ENCODE data around the gene KCNJ6. TPM values are rescaled to one million over a fixed set of nuclear protein-coding genes. Genes with fewer than 3 reads are reported as not detected.

KCNJ6 gene
- total RNA-seq, 2 donors from 2014 or later, result not detected

DNA sequence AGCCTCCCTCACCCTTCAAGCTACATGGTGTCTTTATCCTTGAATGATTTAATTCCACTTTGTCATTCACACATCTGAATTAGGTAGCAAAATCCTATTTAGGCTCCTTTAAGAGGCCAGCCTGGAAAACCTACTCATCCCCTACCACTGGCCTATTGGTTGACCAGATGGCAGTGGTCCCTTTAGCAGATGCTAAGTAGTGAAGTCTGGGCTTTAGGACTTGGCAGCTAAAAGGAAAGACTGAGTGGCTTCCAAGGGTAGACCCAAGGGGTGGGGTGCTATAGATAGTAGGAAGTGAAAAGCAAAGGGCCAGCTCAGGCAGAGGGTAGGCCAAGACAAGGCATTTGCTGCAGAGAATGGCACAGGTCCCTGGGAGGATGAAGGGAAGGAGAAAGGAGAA, 46.6 kb downstream of the KCNJ6 start:
- no peak overlapping the region for H3K27ac Mint-ChIP-seq
- DNase-seq (no peak), ATAC-seq (no peak)
- no peaks in the 10 kb centered on the region for H3K4me1 Mint-ChIP-seq
- peaks cover 33% of the 10 kb centered on the region for H3K27me3 Mint-ChIP-seq
- no peak overlapping the region for H3K4me3 Mint-ChIP-seq
- H3K9me3 ChIP-seq (ENCODE audit: control insufficient read depth, low read length, poor library complexity, severe bottlenecking), result no peaks in the 10 kb centered on the region
- H3K36me3 Mint-ChIP-seq (ENCODE audit: low read depth), result no peaks in the 10 kb centered on the region

DNA sequence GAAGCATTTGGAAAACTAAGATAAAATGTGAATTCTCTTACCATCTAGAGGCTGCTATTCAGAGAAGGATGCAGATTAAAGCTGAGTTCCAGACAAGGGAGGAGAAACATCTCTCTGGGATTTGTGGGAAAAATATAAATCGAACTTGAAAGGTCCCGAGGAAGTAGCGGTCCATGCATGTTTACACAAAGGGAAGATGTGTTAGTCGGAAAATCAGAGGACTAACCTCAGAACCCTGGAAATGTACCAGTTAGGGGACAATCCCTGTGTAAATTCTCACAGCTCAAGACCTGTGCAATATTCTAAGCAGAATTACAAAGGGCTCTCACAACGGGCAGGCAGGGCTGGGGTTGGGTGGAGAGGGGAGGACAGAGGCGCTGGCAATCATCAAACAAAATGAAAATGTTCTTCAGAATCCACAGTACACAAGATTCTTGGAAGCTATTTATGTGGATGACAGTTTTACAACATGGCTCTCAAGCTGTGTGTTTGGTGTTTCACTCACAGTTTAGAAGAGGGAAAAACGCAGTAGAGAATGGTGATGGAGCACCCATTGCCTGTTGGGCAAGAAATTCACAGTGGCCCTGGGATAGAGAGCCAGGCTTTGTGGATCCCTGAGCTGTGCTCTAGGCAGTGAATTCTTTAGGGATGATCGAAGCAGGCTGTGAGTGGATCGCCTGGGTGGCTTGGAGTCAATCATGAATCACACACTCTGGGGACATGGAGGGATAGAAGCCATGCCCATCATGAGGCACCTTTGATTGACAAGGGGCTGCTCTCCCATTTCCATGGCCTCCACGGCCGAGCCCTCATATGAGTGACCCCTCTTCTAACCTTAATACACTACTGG, 47.6 kb downstream of the KCNJ6 start:
- H3K36me3 Mint-ChIP-seq (ENCODE audit: low read depth), result no peaks in the 10 kb centered on the region
- peaks cover 33% of the 10 kb centered on the region for H3K27me3 Mint-ChIP-seq
- no peaks in the 10 kb centered on the region for H3K4me1 Mint-ChIP-seq
- DNase-seq (no peak), ATAC-seq (no peak)
- no peak overlapping the region for H3K4me3 Mint-ChIP-seq
- H3K27ac Mint-ChIP-seq, result no peak overlapping the region
- H3K9me3 ChIP-seq (ENCODE audit: control insufficient read depth, low read length, poor library complexity, severe bottlenecking), result no peaks in the 10 kb centered on the region

DNA sequence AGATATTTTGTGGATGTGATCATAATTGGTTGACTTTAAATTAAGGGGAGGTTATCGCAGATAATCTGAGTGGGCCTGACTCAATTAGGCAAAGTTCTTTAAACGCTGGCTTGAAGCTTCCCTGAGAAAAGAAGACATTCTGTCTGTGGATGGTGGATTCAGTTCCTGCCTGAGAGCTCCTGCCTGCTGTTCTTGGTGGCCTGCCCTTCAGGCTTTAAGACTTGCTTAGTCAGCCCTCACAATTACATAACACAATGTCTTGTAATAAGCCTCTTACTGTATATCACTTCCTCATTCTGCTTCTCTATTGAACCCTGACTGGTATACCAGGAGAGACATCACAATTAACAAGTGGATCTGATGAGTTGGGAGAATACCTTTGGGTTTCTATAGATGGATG, 50.2 kb downstream of the KCNJ6 start:
- no peak for ATAC-seq
- no peak for DNase-seq
- H3K36me3 Mint-ChIP-seq (ENCODE audit: low read depth), result no peaks in the 10 kb centered on the region
- no peak overlapping the region for H3K4me3 Mint-ChIP-seq
- no peaks in the 10 kb centered on the region for H3K9me3 ChIP-seq (ENCODE audit: control insufficient read depth, low read length, poor library complexity, severe bottlenecking)
- peaks cover 33% of the 10 kb centered on the region for H3K27me3 Mint-ChIP-seq
- H3K4me1 Mint-ChIP-seq, result no peaks in the 10 kb centered on the region
- H3K27ac Mint-ChIP-seq, result no peak overlapping the region

DNA sequence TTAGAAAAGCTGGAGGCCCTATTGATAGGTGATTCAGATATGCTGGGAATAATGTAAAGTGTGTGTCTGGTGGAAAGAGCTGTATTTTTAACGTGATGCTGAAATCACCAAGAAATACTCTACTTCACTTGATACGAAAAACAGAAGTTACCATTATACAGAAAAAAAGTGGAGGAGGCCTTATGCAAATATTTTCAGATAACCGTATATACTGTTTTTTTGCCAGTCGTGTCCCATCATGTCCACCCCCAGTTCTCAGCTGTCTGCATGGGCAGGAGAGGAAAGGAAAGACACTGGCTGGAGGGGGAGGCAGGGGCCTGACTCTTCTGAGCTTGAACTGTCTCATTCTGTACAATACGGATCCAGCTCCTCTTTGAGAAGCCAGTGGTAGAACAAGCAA, 51.1 kb downstream of the KCNJ6 start:
- ATAC-seq (no peak), DNase-seq (no peak)
- no peak overlapping the region for H3K4me3 Mint-ChIP-seq
- H3K4me1 Mint-ChIP-seq, result no peaks in the 10 kb centered on the region
- no peaks in the 10 kb centered on the region for H3K36me3 Mint-ChIP-seq (ENCODE audit: low read depth)
- peaks cover 33% of the 10 kb centered on the region for H3K27me3 Mint-ChIP-seq
- no peak overlapping the region for H3K27ac Mint-ChIP-seq
- no peaks in the 10 kb centered on the region for H3K9me3 ChIP-seq (ENCODE audit: control insufficient read depth, low read length, poor library complexity, severe bottlenecking)

DNA sequence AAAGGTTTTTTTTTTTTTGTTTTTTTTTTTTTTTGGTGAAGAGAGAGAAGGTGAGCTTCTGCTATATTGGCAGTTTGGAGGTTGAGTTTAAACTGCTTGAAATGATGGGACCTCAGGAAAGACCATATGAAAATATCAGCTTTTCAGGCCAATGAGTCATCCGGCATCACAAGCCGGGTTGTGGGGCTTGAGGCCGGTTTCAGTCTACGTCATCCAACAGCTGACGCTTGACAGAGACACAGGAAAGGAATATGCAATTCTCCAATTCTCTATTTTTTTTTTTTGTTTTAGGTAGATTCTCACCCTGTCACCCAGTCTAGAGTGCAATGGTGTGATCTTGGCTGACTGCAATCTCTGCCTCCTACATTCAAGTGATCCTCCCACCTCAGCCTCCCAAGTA, 52.4 kb downstream of the KCNJ6 start:
- Mint-ChIP-seq H3K27me3 (peaks cover 33% of the 10 kb centered on the region), H3K4me3 (no peak overlapping the region), H3K36me3 (ENCODE audit: low read depth) (no peaks in the 10 kb centered on the region), H3K4me1 (no peaks in the 10 kb centered on the region), H3K27ac (no peak overlapping the region)
- ATAC-seq (no peak), DNase-seq (no peak)
- H3K9me3 ChIP-seq (ENCODE audit: control insufficient read depth, low read length, poor library complexity, severe bottlenecking), result no peaks in the 10 kb centered on the region

DNA sequence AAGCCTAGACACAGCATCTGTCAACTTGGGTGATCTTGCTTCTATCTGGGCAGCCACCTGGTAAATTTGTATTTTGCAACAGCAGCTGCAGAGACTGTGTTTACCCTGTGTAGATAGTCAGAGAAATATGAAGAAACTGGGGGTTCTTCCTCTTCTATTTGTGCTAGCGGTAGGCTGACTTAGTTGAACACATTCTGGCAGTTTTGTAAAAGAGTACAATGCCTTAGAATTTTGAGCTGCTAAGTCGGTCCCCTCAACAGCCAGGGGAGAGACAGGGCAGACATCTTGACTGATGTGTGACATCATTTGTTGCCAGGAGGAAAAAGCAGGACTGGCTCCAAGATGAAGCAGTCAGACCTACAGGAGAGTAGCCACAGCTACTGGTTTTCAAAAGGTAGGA, 53.7 kb downstream of the KCNJ6 start:
- no peak overlapping the region for H3K4me3 Mint-ChIP-seq
- no peaks in the 10 kb centered on the region for H3K4me1 Mint-ChIP-seq
- H3K9me3 ChIP-seq (ENCODE audit: control insufficient read depth, low read length, poor library complexity, severe bottlenecking), result no peaks in the 10 kb centered on the region
- peaks cover 22% of the 10 kb centered on the region for H3K27me3 Mint-ChIP-seq
- no peaks in the 10 kb centered on the region for H3K36me3 Mint-ChIP-seq (ENCODE audit: low read depth)
- no peak overlapping the region for H3K27ac Mint-ChIP-seq
- no peak for DNase-seq
- no peak for ATAC-seq

DNA sequence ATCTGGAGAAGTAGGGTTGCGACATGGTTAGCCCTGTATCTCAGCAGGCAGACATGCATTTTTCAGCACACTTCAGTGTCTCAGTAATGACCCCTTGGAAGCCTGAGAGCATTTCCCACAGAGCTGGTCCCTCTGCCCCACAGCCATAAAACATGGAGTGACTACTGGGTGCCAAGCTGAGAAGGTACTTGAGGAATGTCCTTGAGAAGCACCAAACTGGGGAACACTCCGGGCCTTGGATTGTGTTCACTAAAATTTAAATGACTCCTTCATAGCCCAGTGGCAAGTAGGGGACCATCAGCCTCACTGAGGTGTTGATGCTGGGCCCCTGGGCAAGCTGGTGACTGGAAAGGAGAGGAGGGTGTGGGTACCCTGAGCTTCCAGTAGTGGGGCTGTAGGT, 54.7 kb downstream of the KCNJ6 start:
- Mint-ChIP-seq H3K4me1 (no peaks in the 10 kb centered on the region), H3K4me3 (no peak overlapping the region), H3K27me3 (peaks cover 18% of the 10 kb centered on the region), H3K36me3 (ENCODE audit: low read depth) (no peaks in the 10 kb centered on the region), H3K27ac (no peak overlapping the region)
- no peaks in the 10 kb centered on the region for H3K9me3 ChIP-seq (ENCODE audit: control insufficient read depth, low read length, poor library complexity, severe bottlenecking)
- DNase-seq, result no peak
- no peak for ATAC-seq

DNA sequence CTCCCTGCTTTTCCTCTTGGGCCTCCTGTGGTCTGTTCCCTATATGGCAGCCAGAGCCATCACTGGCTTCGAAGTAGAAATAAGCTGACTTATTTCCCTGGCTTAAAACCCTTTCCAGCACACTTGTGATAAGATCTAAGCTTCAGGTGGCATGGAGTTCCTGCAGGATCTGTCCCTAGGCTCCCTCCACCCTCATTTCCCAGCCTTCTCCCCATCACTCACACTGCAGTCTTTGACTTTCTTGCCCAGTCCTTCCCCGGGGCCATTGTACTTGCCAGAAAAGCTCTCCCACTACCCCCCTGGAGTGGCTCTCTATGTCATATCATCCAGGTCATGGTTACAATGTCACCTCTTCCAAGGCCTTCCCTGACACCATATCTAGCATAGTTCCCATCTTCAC, 55.8 kb downstream of the KCNJ6 start:
- Mint-ChIP-seq H3K4me3 (no peak overlapping the region), H3K27ac (no peak overlapping the region), H3K4me1 (no peaks in the 10 kb centered on the region), H3K36me3 (ENCODE audit: low read depth) (no peaks in the 10 kb centered on the region), H3K27me3 (peaks cover 16% of the 10 kb centered on the region)
- no peak for ATAC-seq
- no peaks in the 10 kb centered on the region for H3K9me3 ChIP-seq (ENCODE audit: control insufficient read depth, low read length, poor library complexity, severe bottlenecking)
- no peak for DNase-seq

DNA sequence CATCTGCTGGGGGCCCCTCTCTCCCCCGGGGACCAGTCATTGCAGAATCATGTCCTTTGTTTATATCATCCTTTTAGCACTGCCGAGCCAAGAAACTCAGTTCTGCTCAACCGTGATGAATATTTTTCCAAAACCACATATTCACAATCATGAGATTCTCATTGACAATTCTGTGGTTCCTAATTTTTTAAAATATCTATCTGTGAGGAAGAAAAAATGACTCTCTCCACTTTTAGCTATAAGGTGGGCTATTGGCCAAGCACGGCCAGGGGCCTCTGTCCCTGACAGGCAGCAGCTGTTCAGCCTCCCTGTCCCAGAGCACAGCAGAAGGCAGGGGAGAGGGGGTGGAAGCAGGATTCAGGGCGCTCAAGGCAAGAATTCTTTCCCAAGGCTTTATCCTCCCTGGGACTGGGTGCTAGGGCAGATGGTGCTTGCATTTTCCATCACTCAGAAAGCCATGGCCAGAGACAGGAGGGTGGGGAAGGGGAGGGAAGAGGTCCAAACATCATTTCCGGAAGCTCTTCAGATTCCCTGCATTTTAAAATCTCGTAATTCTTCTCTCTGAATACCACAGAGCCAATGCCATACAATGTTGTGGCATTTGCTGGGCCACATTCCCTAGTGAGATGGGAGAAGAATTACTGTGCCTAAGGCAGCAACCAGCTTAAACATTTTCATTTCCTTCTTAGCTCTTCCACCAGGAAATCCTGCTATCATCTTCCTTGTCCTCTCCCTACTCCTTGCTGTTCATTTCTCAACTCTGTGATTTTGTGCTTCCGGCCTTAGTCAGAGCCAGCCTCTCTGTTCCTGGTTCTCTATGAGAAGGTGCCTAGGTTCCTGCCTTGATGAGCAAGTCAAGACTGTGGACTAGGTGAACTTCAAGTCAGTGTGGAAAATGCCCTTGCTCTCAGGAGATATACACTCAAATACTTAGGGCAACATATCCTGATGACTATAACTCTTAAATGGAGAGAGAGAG, 60.3 kb downstream of the KCNJ6 start:
- Mint-ChIP-seq H3K27me3 (peaks cover 13% of the 10 kb centered on the region), H3K4me1 (no peaks in the 10 kb centered on the region), H3K36me3 (ENCODE audit: low read depth) (no peaks in the 10 kb centered on the region), H3K27ac (no peak overlapping the region), H3K4me3 (no peak overlapping the region)
- no peak for DNase-seq
- H3K9me3 ChIP-seq (ENCODE audit: control insufficient read depth, low read length, poor library complexity, severe bottlenecking), result no peaks in the 10 kb centered on the region
- ATAC-seq, result no peak

DNA sequence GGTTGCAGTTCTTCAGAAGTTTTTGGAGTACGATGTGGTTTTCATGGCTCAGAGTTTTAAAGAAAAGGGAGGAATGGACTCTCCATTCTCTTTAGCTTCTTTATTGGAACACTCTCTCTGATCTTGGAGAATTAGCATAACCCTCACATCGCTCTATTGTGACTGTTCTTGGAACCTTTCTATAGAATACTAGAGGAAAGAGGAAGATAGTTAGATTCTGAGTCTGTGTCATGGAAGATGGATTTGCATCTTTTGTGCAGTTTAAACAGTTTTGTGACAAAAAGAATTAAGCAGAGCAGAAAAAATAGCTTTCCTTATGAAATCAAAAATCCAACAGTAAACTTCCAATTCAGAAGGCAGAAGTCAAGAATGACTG, 61.0 kb downstream of the KCNJ6 start:
- H3K9me3 ChIP-seq (ENCODE audit: control insufficient read depth, low read length, poor library complexity, severe bottlenecking), result no peaks in the 10 kb centered on the region
- Mint-ChIP-seq H3K4me3 (no peak overlapping the region), H3K27me3 (peaks cover 13% of the 10 kb centered on the region), H3K27ac (no peak overlapping the region), H3K4me1 (no peaks in the 10 kb centered on the region), H3K36me3 (ENCODE audit: low read depth) (no peaks in the 10 kb centered on the region)
- ATAC-seq, result no peak
- no peak for DNase-seq

DNA sequence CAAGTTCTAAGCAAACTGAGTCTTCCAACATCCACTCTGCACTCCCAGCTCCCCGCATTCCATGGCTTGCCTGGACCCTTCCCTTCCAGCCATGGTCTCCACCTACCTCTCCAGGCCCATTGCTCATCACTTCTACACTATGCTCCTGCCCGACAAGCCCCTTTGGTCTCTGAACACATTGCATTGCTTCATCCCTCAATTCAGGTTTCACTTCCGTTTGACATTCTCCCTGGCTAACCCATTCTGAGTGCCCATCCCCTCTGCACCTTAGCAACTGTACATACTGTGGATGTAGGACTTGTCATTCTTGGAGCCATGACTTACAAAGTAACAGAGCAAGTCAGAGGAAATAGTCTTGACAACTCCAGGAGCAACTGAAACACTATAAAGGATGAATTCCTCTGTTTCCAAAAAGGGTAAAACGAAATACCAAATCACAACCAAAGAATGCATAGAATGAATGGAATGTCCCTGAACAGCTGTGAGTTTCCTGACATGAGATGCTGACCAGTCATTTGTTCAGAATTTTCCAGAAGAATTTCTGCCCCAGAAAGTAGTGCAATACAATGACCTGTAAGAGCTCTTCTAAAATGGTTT, 66.7 kb downstream of the KCNJ6 start:
- no peaks in the 10 kb centered on the region for H3K4me1 Mint-ChIP-seq
- ATAC-seq, result no peak
- no peak overlapping the region for H3K4me3 Mint-ChIP-seq
- no peak for DNase-seq
- no peaks in the 10 kb centered on the region for H3K9me3 ChIP-seq (ENCODE audit: control insufficient read depth, low read length, poor library complexity, severe bottlenecking)
- H3K36me3 Mint-ChIP-seq (ENCODE audit: low read depth), result no peaks in the 10 kb centered on the region
- H3K27me3 Mint-ChIP-seq, result no peaks in the 10 kb centered on the region
- no peak overlapping the region for H3K27ac Mint-ChIP-seq

DNA sequence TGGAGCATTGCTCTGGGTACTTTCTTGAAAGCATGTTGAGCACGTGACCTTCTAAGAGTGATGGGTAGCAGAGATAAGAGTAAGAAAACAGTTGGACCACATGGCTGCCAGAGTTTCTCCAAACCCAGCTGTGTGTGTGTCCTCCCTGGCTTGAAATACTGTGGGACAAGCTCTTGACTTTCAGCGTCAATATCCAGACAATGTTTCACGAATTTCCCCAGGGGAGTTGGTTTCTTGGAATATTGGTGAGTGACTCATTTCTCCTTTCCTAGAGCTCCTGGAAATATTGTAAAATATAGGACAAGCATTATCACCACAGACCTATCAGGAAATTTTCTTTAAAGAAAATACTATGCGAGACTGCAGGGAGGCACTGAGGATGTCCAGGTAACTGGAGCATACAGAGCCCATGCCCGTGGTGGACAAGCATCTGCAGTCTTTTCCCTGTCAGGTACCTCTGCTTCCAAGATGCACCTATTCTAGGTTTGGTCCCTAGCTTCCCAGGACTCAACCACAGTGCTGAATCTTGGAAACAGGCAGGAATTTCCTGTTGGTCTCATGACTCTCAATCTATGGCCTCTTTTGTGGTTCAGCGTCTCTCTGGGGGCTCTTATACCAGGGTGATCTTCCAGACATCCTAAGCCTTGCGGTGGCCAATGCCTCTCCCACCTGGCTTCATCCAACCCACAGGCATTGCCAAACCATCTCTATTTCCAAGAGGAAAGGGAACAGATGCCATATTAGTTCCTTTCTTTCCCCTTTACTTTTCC, 67.4 kb downstream of the KCNJ6 start:
- no peaks in the 10 kb centered on the region for H3K36me3 Mint-ChIP-seq (ENCODE audit: low read depth)
- no peaks in the 10 kb centered on the region for H3K4me1 Mint-ChIP-seq
- no peak overlapping the region for H3K4me3 Mint-ChIP-seq
- DNase-seq, result no peak
- H3K27ac Mint-ChIP-seq, result no peak overlapping the region
- no peak for ATAC-seq
- H3K27me3 Mint-ChIP-seq, result no peaks in the 10 kb centered on the region
- no peaks in the 10 kb centered on the region for H3K9me3 ChIP-seq (ENCODE audit: control insufficient read depth, low read length, poor library complexity, severe bottlenecking)

DNA sequence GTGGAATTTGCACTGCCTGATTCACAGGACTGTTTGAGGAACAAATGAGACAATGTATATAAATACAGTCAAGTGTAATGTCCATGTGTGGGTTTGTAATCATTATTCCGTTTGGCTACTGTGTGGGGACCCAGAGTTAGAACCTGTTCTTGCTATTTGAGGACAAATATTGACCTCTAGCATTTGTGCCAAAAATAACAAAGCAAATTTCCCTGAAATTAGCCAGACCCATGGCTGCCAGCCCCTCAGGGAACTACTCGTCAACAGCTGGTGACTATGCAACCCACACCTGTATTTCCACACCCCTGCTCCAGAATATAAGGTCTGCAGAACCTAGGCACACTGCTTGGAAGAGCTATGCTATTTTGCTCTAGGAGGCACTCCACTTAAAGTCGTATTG, 70.7 kb downstream of the KCNJ6 start:
- H3K27ac Mint-ChIP-seq, result no peak overlapping the region
- H3K27me3 Mint-ChIP-seq, result no peaks in the 10 kb centered on the region
- no peaks in the 10 kb centered on the region for H3K9me3 ChIP-seq (ENCODE audit: control insufficient read depth, low read length, poor library complexity, severe bottlenecking)
- H3K4me1 Mint-ChIP-seq, result no peaks in the 10 kb centered on the region
- DNase-seq, result no peak
- no peak for ATAC-seq
- no peak overlapping the region for H3K4me3 Mint-ChIP-seq
- no peaks in the 10 kb centered on the region for H3K36me3 Mint-ChIP-seq (ENCODE audit: low read depth)

Data from T-helper 17 cell (primary cell).